ENCODE measurements around the gene PCYT1B. TPM values are rescaled to one million over a fixed set of nuclear protein-coding genes. Genes with fewer than 3 reads are reported as not detected.

The PCYT1B gene
- total and polyA plus RNA-seq, 2 of the 13 experiments (the other 11 are each of a cell fraction or from before 2014, with no cell fraction given), result 6.1 to 9.2 TPM

- no peak overlapping the region for H3K4me3 ChIP-seq (replicated peaks in 1 of 3; ENCODE audit: insufficient read depth in 1 of 3, low read depth in 2 of 3, low read length in 3 of 3)
- no peak for FAIRE-seq
- no peaks in the 10 kb centered on the region for H3K4me1 ChIP-seq (ENCODE audit: insufficient read depth, low read length)
- H3K27me3 ChIP-seq (ENCODE audit: control insufficient read depth in 1 of 2, insufficient read depth in 2 of 2, low read length in 2 of 2), result no peaks in the 10 kb centered on the region
- POLR2A ChIA-PET, result no interaction called here
- CTCF ChIA-PET (ENCODE audit: low intra/inter-chr PET ratio, low total read pairs), result no interaction called here
- ATAC-seq, result no peak
- no peak overlapping the region for H3K4me2 ChIP-seq (ENCODE audit: low read depth, low read length)
- DNase-seq (ENCODE audit: low spot score), result no peak
- no peaks in the 10 kb centered on the region for H4K20me1 ChIP-seq (ENCODE audit: insufficient read depth, low read length)
- H3K9me3 ChIP-seq (ENCODE audit: low read length), result no peaks in the 10 kb centered on the region
- in situ Hi-C loops (cut with HindIII; ENCODE audit: extremely low pct_ligation_motif_present, low pct_unique_long_range_greater_than_20kb) (no loop called here), intact Hi-C loops (cut with micrococcal nuclease; ENCODE audit: unreplicated experiment) (no loop called here)
- BruUV-seq (replicated peaks), result no TSS peak
- no peaks in the 10 kb centered on the region; a peak in 1 of 5 replicates for H3K36me3 ChIP-seq (replicated peaks in 1 of 2; ENCODE audit: control insufficient read depth in 1 of 2, insufficient read depth in 2 of 2, low read length in 2 of 2)
- H2AFZ ChIP-seq (ENCODE audit: low read length), result no peak overlapping the region
- no peak for TF ChIP-seq FLYWCH1 (CRISPR knock-in tag; IDR thresholded peaks at IDR 0.05)
- no peak for TF ChIP-seq ZFP62 (CRISPR knock-in tag; IDR thresholded peaks at IDR 0.05)
- TF ChIP-seq ZSCAN22 (CRISPR knock-in tag; IDR thresholded peaks at IDR 0.05), result no peak
- TF ChIP-seq ELF4 (CRISPR knock-in tag; IDR thresholded peaks at IDR 0.05; ENCODE audit: borderline replicate concordance), result no peak
- TF ChIP-seq ZZZ3 (CRISPR knock-in tag; IDR thresholded peaks at IDR 0.05; ENCODE audit: borderline replicate concordance), result no peak
- H3K79me2 ChIP-seq (ENCODE audit: insufficient read depth, low read length), result no peaks in the 10 kb centered on the region
- no peak overlapping the region for H3K9ac ChIP-seq (ENCODE audit: insufficient read depth, low read depth, low read length)
- WGBS (ENCODE audit: low lambda C conversion rate), result 100% methylated on average over 4 of the region's 4 CpGs
- H3K27ac ChIP-seq (ENCODE audit: extremely low read length, insufficient read depth, low read length), result no peak overlapping the region
Measured at GRCh38 chrX:24567169-24567568, 80.0 kb downstream of the PCYT1B start.

GRCh38 chrX:24566240-24566639 is 80.9 kb downstream of the PCYT1B start:
- Histone ChIP-seq H3K79me2 (ENCODE audit: insufficient read depth, low read length) (no peaks in the 10 kb centered on the region), H4K20me1 (ENCODE audit: insufficient read depth, low read length) (no peaks in the 10 kb centered on the region), H3K36me3 (replicated peaks in 1 of 2; ENCODE audit: control insufficient read depth in 1 of 2, insufficient read depth in 2 of 2, low read length in 2 of 2) (no peaks in the 10 kb centered on the region; a peak in 2 of 5 replicates), H2AFZ (ENCODE audit: low read length) (no peak overlapping the region), H3K27ac (ENCODE audit: extremely low read length, insufficient read depth, low read length) (no peak overlapping the region), H3K4me1 (ENCODE audit: insufficient read depth, low read length) (no peaks in the 10 kb centered on the region), H3K4me3 (replicated peaks in 1 of 3; ENCODE audit: insufficient read depth in 1 of 3, low read depth in 2 of 3, low read length in 3 of 3) (no peak overlapping the region), H3K9ac (ENCODE audit: insufficient read depth, low read depth, low read length) (no peak overlapping the region), H3K27me3 (ENCODE audit: control insufficient read depth in 1 of 2, insufficient read depth in 2 of 2, low read length in 2 of 2) (no peaks in the 10 kb centered on the region), H3K9me3 (ENCODE audit: low read length) (no peaks in the 10 kb centered on the region), H3K4me2 (ENCODE audit: low read depth, low read length) (no peak overlapping the region)
- in situ Hi-C loops (cut with HindIII; ENCODE audit: extremely low pct_ligation_motif_present, low pct_unique_long_range_greater_than_20kb), result no loop called here
- FAIRE-seq (no peak), ATAC-seq (no peak), DNase-seq (ENCODE audit: low spot score) (no peak)
- POLR2A ChIA-PET, result no interaction called here
- intact Hi-C loops (cut with micrococcal nuclease; ENCODE audit: unreplicated experiment), result no loop called here
- CTCF ChIA-PET (ENCODE audit: low intra/inter-chr PET ratio, low total read pairs), result no interaction called here
- no TSS peak for BruUV-seq (replicated peaks)
- no peak for TF ChIP-seq MAF1 (CRISPR knock-in tag; IDR thresholded peaks at IDR 0.05; ENCODE audit: borderline replicate concordance)
- TF ChIP-seq HDAC1 (CRISPR knock-in tag; IDR thresholded peaks at IDR 0.05), result no peak
- no peak for TF ChIP-seq TP53 (CRISPR knock-in tag; conservative IDR thresholded peaks at IDR 0.05)
- no peak for TF ChIP-seq ZC3H13 (CRISPR knock-in tag; IDR thresholded peaks at IDR 0.05)
- TF ChIP-seq ZNF784 (CRISPR knock-in tag; IDR thresholded peaks at IDR 0.05; ENCODE audit: borderline replicate concordance), result no peak
- TF ChIP-seq ISX (CRISPR knock-in tag; conservative IDR thresholded peaks at IDR 0.05), result no peak
- TF ChIP-seq JARID2 (CRISPR knock-in tag; IDR thresholded peaks at IDR 0.05; ENCODE audit: insufficient replicate concordance), result no peak
- no peak for TF ChIP-seq SMYD3 (CRISPR knock-in tag; IDR thresholded peaks at IDR 0.05)
- 89% methylated on average over 3 of the region's 3 CpGs for WGBS (ENCODE audit: low lambda C conversion rate)

Data from HepG2 (cell line).